Measurements from ENCODE around the gene CCDC184.

Gene CCDC184

GRCh38 chr12:48193623-48194022 lies 10.2 kb downstream of the CCDC184 start:
- H3K4me1 ChIP-seq (ENCODE audit: control insufficient read depth in 1 of 2, insufficient read depth in 1 of 2, low read depth in 1 of 2, low read length in 1 of 2), result peaks cover 10 to 13% of the 10 kb centered on the region in 2 experiments
- no peak for TF ChIP-seq CTCF (IDR thresholded peaks at IDR 0.05)
- H3K27me3 ChIP-seq, result peaks cover 53% of the 10 kb centered on the region
- no peaks in the 10 kb centered on the region for H3K9me3 ChIP-seq
- H3K36me3 ChIP-seq, result no peaks in the 10 kb centered on the region
- no peak overlapping the region for H3K27ac ChIP-seq
- no peak overlapping the region for H3K4me3 ChIP-seq (ENCODE audit: low read depth in 1 of 2, low read length in 1 of 2)

DNA sequence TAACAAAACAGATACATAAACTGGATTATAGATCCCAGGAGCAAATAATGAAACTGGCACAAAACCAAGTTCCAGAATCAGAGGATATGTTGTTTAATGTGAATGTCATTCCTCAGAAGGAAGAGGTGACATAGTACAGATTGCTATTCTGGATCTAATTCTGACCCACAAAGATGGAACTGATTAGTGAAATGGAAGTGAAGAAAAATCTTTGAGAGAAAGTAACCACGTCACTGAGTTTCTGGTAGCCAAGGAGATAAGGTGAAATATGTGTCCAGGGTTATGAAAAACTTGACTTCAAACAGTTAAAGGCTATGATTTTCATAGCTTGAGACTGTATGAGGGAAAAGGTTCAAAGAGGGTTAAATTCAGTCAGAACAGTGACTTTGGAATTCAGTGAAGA lies 11.4 kb downstream of the CCDC184 start:
- H3K27ac ChIP-seq, result no peak overlapping the region
- no peaks in the 10 kb centered on the region for H3K36me3 ChIP-seq
- no peak overlapping the region for H3K4me3 ChIP-seq (ENCODE audit: low read depth in 1 of 2, low read length in 1 of 2)
- H3K27me3 ChIP-seq, result peaks cover 47% of the 10 kb centered on the region
- peaks cover 21 to 22% of the 10 kb centered on the region in 2 experiments for H3K4me1 ChIP-seq (ENCODE audit: control insufficient read depth in 1 of 2, insufficient read depth in 1 of 2, low read depth in 1 of 2, low read length in 1 of 2)
- TF ChIP-seq CTCF (IDR thresholded peaks at IDR 0.05), result no peak
- no peaks in the 10 kb centered on the region for H3K9me3 ChIP-seq

DNA sequence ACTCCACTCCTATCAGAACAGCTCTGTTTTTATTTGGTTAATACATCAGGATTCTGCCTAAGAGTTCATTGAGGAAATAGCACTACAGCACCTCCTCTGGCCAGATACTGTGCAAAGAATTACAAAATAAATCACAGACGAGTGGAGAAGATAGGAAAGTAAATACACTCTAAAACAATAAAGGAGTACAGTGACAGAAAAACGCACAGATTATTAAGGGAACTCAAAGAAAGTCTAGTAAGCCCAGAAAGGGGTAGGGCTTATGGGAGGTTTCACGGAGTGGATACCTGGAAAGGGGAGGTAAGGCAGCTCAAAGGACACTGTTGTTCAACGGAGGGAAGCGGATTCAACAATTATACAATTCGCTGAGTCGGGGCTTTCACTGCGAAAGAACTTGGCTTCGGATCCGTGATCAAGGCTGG lies 14.1 kb downstream of the CCDC184 start:
- Histone ChIP-seq H3K27me3 (peaks cover 40% of the 10 kb centered on the region), H3K36me3 (no peaks in the 10 kb centered on the region), H3K4me1 (ENCODE audit: control insufficient read depth in 1 of 2, insufficient read depth in 1 of 2, low read depth in 1 of 2, low read length in 1 of 2) (peaks cover 30% of the 10 kb centered on the region in 2 experiments), H3K4me3 (ENCODE audit: low read depth in 1 of 2, low read length in 1 of 2) (peak overlapping the region; percentile 75 to 78), H3K9me3 (no peaks in the 10 kb centered on the region), H3K27ac (peak overlapping the region; percentile 87)
- TF ChIP-seq CTCF (IDR thresholded peaks at IDR 0.05), result no peak

DNA sequence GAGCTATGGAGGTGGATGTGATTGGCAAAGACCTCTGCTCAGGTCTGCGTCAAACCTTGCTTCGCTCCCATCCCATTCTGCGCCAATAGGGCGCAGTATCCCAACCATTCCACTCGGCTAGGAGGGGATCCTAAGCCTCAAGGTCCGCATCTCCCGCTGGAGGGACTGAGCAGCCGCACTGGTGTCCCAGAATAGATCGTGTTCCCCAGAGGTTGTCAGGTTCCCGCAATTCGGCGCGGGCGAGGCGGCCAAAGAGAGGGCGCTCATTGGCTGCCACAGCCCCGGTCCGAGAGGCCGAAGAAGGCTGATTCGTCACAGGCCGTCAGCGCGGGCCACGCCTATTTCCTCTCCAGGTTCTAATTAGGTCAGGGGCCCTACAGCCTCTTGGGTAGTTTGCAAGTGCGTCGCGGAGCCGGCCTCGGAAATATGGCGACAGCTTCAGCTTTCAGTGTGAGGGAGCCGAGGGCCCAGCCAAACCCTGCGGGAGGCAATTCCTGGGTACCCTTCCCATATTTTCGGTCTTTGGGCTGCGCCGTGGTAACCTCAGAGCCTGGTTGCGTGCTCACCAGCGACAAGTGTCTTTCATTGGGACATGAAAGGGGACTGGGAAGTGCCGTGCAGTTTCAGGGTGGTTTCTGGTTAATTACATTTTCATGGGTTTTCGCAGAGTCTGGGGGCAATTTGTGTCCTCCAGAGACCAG lies 14.7 kb downstream of the CCDC184 start:
- Histone ChIP-seq H3K36me3 (no peaks in the 10 kb centered on the region), H3K9me3 (no peaks in the 10 kb centered on the region), H3K27ac (peak overlapping the region; percentile 87), H3K4me3 (ENCODE audit: low read depth in 1 of 2, low read length in 1 of 2) (peak overlapping the region; percentile 75 to 78), H3K27me3 (peaks cover 35% of the 10 kb centered on the region), H3K4me1 (ENCODE audit: control insufficient read depth in 1 of 2, insufficient read depth in 1 of 2, low read depth in 1 of 2, low read length in 1 of 2) (peaks cover 30% of the 10 kb centered on the region in 2 experiments)
- TF ChIP-seq CTCF (IDR thresholded peaks at IDR 0.05), result peak; percentile 59

DNA sequence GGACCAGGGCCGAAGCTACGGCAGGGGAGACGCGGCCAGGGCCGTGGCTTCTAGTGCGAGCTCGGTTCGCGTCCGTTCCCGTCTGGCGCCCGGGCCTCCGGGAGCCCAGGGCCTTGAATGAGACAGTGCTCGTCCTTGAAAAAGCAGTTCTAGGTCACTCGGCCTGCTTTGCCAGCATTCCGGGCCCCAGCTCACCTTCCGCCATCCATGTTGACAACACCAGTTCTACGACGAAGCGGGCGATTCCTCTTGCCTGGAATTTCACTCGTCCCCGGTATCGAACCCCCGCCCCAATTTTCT lies 15.2 kb downstream of the CCDC184 start:
- H3K27ac ChIP-seq, result peak overlapping the region; percentile 87
- H3K4me1 ChIP-seq (ENCODE audit: control insufficient read depth in 1 of 2, insufficient read depth in 1 of 2, low read depth in 1 of 2, low read length in 1 of 2), result peaks cover 30% of the 10 kb centered on the region in 2 experiments
- no peaks in the 10 kb centered on the region for H3K9me3 ChIP-seq
- no peaks in the 10 kb centered on the region for H3K36me3 ChIP-seq
- peak overlapping the region; percentile 75 to 78 for H3K4me3 ChIP-seq (ENCODE audit: low read depth in 1 of 2, low read length in 1 of 2)
- TF ChIP-seq CTCF (IDR thresholded peaks at IDR 0.05), result no peak
- peaks cover 30% of the 10 kb centered on the region for H3K27me3 ChIP-seq

Measured in neutrophil (primary cell).